Measurements from ENCODE around the gene NCAPD3. TPM values are rescaled to one million over a fixed set of nuclear protein-coding genes. Genes with fewer than 3 reads are reported as not detected.
A peak's percentile ranks its signal among the peaks of the same experiment; 100 is the strongest.

Gene NCAPD3
- total and polyA plus RNA-seq, 9 donors = 11.1 to 19.9 (median 15.4) TPM

DNA sequence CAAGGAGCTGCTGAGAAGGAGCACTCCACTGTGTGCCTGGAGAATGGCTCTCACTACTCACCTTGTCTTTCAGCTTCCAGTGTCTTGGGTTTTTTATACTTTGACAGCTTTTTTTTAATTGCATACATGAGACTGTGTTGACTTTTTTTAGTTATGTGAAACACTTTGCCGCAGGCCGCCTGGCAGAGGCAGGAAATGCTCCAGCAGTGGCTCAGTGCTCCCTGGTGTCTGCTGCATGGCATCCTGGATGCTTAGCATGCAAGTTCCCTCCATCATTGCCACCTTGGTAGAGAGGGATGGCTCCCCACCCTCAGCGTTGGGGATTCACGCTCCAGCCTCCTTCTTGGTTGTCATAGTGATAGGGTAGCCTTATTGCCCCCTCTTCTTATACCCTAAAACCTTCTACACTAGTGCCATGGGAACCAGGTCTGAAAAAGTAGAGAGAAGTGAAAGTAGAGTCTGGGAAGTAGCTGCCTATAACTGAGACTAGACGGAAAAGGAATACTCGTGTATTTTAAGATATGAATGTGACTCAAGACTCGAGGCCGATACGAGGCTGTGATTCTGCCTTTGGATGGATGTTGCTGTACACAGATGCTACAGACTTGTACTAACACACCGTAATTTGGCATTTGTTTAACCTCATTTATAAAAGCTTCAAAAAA lies 72.6 kb downstream of the NCAPD3 start:
- Histone ChIP-seq H3K4me3 (ENCODE audit: low read length) (no peak overlapping the region), H3K27me3 (ENCODE audit: control insufficient read depth, insufficient read depth, low read length) (no peaks in the 10 kb centered on the region), H3K9me3 (replicated peaks; ENCODE audit: control insufficient read depth, low read depth, low read length) (no peaks in the 10 kb centered on the region), H3K36me3 (ENCODE audit: control insufficient read depth, insufficient read depth, low read length) (peaks cover 83% of the 10 kb centered on the region), H3K4me1 (ENCODE audit: control insufficient read depth, insufficient read depth, low read length) (no peaks in the 10 kb centered on the region), H3K27ac (ENCODE audit: low read length) (no peak overlapping the region)
- no peak for DNase-seq
- 83% methylated on average over 2 of the region's 10 CpGs for WGBS (ENCODE audit: insufficient coverage)

DNA sequence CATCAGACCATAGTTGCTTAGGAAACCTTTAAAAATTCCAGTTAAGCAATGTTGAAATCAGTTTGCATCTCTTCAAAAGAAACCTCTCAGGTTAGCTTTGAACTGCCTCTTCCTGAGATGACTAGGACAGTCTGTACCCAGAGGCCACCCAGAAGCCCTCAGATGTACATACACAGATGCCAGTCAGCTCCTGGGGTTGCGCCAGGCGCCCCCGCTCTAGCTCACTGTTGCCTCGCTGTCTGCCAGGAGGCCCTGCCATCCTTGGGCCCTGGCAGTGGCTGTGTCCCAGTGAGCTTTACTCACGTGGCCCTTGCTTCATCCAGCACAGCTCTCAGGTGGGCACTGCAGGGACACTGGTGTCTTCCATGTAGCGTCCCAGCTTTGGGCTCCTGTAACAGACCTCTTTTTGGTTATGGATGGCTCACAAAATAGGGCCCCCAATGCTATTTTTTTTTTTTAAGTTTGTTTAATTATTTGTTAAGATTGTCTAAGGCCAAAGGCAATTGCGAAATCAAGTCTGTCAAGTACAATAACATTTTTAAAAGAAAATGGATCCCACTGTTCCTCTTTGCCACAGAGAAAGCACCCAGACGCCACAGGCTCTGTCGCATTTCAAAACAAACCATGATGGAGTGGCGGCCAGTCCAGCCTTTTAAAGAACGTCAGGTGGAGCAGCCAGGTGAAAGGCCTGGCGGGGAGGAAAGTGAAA lies 73.4 kb downstream of the NCAPD3 start:
- Histone ChIP-seq H3K27me3 (ENCODE audit: control insufficient read depth, insufficient read depth, low read length) (no peaks in the 10 kb centered on the region), H3K4me1 (ENCODE audit: control insufficient read depth, insufficient read depth, low read length) (no peaks in the 10 kb centered on the region), H3K27ac (ENCODE audit: low read length) (no peak overlapping the region), H3K9me3 (replicated peaks; ENCODE audit: control insufficient read depth, low read depth, low read length) (no peaks in the 10 kb centered on the region), H3K4me3 (ENCODE audit: low read length) (no peak overlapping the region), H3K36me3 (ENCODE audit: control insufficient read depth, insufficient read depth, low read length) (peaks cover 78% of the 10 kb centered on the region)
- 88% methylated on average over 7 of the region's 12 CpGs for WGBS (ENCODE audit: insufficient coverage)
- no peak for DNase-seq

DNA sequence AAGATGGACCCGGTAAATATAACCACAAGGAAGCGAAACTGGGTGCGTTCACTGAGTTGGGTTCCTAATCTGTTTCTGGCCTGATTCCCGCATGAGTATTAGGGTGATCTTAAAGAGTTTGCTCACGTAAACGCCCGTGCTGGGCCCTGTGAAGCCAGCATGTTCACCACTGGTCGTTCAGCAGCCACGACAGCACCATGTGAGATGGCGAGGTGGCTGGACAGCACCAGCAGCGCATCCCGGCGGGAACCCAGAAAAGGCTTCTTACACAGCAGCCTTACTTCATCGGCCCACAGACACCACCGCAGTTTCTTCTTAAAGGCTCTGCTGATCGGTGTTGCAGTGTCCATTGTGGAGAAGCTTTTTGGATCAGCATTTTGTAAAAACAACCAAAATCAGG lies 74.4 kb downstream of the NCAPD3 start:
- H3K27ac ChIP-seq (ENCODE audit: low read length) = no peak overlapping the region
- no peaks in the 10 kb centered on the region for H3K9me3 ChIP-seq (replicated peaks; ENCODE audit: control insufficient read depth, low read depth, low read length)
- no peaks in the 10 kb centered on the region for H3K27me3 ChIP-seq (ENCODE audit: control insufficient read depth, insufficient read depth, low read length)
- 85% methylated on average over 12 of the region's 16 CpGs for WGBS (ENCODE audit: insufficient coverage)
- no peak overlapping the region for H3K4me3 ChIP-seq (ENCODE audit: low read length)
- H3K36me3 ChIP-seq (ENCODE audit: control insufficient read depth, insufficient read depth, low read length) = peaks cover 74% of the 10 kb centered on the region
- no peak for DNase-seq
- H3K4me1 ChIP-seq (ENCODE audit: control insufficient read depth, insufficient read depth, low read length) = no peaks in the 10 kb centered on the region

DNA sequence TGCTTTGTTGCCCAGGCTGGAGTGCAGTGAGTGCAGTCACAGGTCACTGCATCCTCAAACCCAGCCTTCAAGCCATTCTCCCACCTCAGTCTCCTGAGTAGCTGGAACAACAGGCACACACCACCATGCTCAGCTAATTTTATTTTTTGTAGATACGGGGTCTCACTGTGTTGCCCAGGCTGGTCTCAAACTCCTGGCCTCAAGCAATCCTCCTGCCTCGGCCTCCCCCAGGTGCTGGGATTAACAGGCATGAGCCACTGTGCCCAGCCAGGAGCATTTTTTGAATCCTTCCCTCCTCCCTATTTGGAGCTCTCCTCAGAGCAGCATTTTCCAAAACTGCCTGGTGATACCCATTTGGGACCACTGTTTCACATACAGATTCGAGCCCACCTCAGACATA lies 77.2 kb downstream of the NCAPD3 start:
- peaks cover 66% of the 10 kb centered on the region for H3K36me3 ChIP-seq (ENCODE audit: control insufficient read depth, insufficient read depth, low read length)
- no peak overlapping the region for H3K27ac ChIP-seq (ENCODE audit: low read length)
- H3K4me1 ChIP-seq (ENCODE audit: control insufficient read depth, insufficient read depth, low read length) = no peaks in the 10 kb centered on the region
- H3K27me3 ChIP-seq (ENCODE audit: control insufficient read depth, insufficient read depth, low read length) = no peaks in the 10 kb centered on the region
- no peak for DNase-seq
- WGBS (ENCODE audit: insufficient coverage) = 100% methylated on average over 1 of the region's 3 CpGs
- no peaks in the 10 kb centered on the region for H3K9me3 ChIP-seq (replicated peaks; ENCODE audit: control insufficient read depth, low read depth, low read length)
- no peak overlapping the region for H3K4me3 ChIP-seq (ENCODE audit: low read length)

DNA sequence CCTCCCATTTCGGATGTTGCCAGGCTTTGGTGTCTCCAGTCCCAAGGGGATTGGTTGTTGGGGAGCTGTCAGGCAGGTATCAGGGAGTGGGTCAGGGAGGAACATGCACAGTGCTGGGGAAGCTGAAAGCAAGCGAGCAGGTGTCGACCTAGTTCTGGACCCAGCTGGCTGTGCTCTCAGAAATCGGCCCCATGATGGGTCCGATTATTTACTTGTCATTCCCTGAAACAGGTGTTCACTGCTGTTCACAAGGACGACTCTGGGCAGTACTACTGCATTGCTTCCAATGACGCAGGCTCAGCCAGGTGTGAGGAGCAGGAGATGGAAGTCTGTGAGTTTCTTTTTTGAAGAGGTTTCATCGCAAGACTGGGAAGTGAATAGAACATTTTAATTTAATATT lies 78.1 kb downstream of the NCAPD3 start:
- WGBS (ENCODE audit: insufficient coverage) = 79% methylated on average over 5 of the region's 8 CpGs
- H3K27ac ChIP-seq (ENCODE audit: low read length) = no peak overlapping the region
- no peaks in the 10 kb centered on the region for H3K4me1 ChIP-seq (ENCODE audit: control insufficient read depth, insufficient read depth, low read length)
- H3K27me3 ChIP-seq (ENCODE audit: control insufficient read depth, insufficient read depth, low read length) = no peaks in the 10 kb centered on the region
- peaks cover 66% of the 10 kb centered on the region for H3K36me3 ChIP-seq (ENCODE audit: control insufficient read depth, insufficient read depth, low read length)
- H3K4me3 ChIP-seq (ENCODE audit: low read length) = no peak overlapping the region
- DNase-seq = no peak
- H3K9me3 ChIP-seq (replicated peaks; ENCODE audit: control insufficient read depth, low read depth, low read length) = no peaks in the 10 kb centered on the region

DNA sequence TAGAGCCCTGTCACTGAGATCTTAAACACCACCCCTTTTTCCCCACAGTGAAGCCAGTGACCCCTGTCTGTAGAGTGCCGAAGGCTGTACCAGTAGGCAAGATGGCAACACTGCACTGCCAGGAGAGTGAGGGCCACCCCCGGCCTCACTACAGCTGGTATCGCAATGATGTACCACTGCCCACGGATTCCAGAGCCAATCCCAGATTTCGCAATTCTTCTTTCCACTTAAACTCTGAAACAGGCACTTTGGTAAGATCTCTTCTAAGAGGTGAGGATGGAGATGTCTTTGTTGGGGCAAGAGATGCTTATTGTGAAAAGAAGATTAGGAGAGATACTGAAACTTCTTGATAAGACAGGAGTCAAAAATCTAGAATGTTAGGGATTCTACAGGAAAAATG lies 79.0 kb downstream of the NCAPD3 start:
- 100% methylated on average over 1 of the region's 5 CpGs for WGBS (ENCODE audit: insufficient coverage)
- no peak overlapping the region for H3K4me3 ChIP-seq (ENCODE audit: low read length)
- no peaks in the 10 kb centered on the region for H3K27me3 ChIP-seq (ENCODE audit: control insufficient read depth, insufficient read depth, low read length)
- H3K4me1 ChIP-seq (ENCODE audit: control insufficient read depth, insufficient read depth, low read length) = no peaks in the 10 kb centered on the region
- no peak for DNase-seq
- H3K27ac ChIP-seq (ENCODE audit: low read length) = no peak overlapping the region
- peaks cover 62% of the 10 kb centered on the region for H3K36me3 ChIP-seq (ENCODE audit: control insufficient read depth, insufficient read depth, low read length)
- H3K9me3 ChIP-seq (replicated peaks; ENCODE audit: control insufficient read depth, low read depth, low read length) = no peaks in the 10 kb centered on the region

DNA sequence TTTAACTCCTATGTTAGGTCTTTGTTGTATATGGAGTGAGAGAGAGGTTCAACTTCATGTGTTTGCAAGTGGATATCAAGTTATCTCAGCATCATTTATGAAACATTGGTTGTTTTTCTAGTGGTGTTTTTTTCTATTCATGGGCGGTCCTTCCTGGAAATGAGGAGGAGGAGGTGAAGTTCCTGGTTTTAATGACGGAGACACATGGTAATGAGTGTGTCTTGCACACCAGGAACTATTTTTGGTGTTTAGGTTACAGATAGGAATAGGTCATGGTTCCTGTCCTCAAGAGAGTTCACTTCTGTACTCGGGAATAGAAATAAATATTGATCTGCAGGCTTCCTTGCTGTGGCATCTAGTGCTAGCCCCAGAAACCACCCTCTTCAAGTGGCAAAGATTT lies 80.0 kb downstream of the NCAPD3 start:
- H3K4me1 ChIP-seq (ENCODE audit: control insufficient read depth, insufficient read depth, low read length) = peaks cover 6% of the 10 kb centered on the region
- WGBS (ENCODE audit: insufficient coverage) = 83% methylated on average over 3 of the region's 3 CpGs
- no peak overlapping the region for H3K4me3 ChIP-seq (ENCODE audit: low read length)
- DNase-seq = no peak
- no peaks in the 10 kb centered on the region for H3K27me3 ChIP-seq (ENCODE audit: control insufficient read depth, insufficient read depth, low read length)
- no peaks in the 10 kb centered on the region for H3K9me3 ChIP-seq (replicated peaks; ENCODE audit: control insufficient read depth, low read depth, low read length)
- peaks cover 53% of the 10 kb centered on the region for H3K36me3 ChIP-seq (ENCODE audit: control insufficient read depth, insufficient read depth, low read length)
- H3K27ac ChIP-seq (ENCODE audit: low read length) = no peak overlapping the region

DNA sequence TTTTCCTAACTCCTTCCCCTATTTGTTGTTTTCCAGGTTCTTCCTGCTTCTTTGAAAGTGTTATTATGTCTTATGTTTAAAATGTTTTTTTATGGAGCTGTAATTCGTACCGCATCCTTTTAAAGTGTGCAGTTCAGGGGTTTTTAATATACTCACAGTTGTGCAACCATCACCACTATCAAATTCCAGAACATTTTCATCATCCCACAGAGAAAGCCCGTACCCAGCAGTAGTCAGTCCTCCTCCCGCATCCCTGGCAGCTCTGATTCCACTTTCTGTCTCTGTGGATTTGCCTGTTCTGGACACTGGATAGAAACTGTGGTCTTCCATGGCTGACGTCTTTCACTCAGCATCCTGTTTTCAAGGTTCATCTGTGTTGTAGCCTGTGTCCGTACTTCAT lies 81.2 kb downstream of the NCAPD3 start:
- no peak for DNase-seq
- H3K4me3 ChIP-seq (ENCODE audit: low read length) = no peak overlapping the region
- peaks cover 43% of the 10 kb centered on the region for H3K36me3 ChIP-seq (ENCODE audit: control insufficient read depth, insufficient read depth, low read length)
- H3K27ac ChIP-seq (ENCODE audit: low read length) = no peak overlapping the region
- H3K4me1 ChIP-seq (ENCODE audit: control insufficient read depth, insufficient read depth, low read length) = peaks cover 6% of the 10 kb centered on the region
- WGBS (ENCODE audit: insufficient coverage) = 95% methylated on average over 3 of the region's 6 CpGs
- no peaks in the 10 kb centered on the region for H3K27me3 ChIP-seq (ENCODE audit: control insufficient read depth, insufficient read depth, low read length)
- no peaks in the 10 kb centered on the region for H3K9me3 ChIP-seq (replicated peaks; ENCODE audit: control insufficient read depth, low read depth, low read length)

DNA sequence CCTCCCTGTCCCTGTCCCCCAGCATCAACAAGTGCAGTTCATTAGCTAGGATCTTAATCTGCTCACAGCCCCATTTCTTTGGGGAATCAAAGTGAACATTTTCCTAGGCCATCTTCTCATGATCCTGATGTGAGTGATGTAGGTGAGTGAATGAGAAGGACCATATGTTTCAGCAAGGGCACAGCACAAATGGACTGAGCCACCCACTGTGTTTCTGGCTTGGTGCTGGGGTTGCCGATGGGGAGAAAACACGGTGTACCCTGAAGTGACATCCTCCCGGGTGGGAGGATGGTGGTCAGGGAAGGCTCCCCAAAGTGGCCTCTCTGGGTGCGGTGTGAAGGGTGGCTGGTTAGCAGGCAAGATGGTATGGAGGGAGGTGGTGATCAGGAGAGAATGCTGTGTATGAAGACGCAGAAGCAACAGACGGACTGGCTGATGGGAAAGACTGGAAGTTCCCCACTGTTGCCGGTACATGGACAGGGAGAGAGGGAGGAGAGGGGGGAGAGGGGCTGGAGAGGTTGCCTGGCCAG lies 82.7 kb downstream of the NCAPD3 start:
- DNase-seq = no peak
- WGBS (ENCODE audit: insufficient coverage) = 94% methylated on average over 7 of the region's 7 CpGs
- no peak overlapping the region for H3K4me3 ChIP-seq (ENCODE audit: low read length)
- H3K36me3 ChIP-seq (ENCODE audit: control insufficient read depth, insufficient read depth, low read length) = peaks cover 34% of the 10 kb centered on the region
- H3K4me1 ChIP-seq (ENCODE audit: control insufficient read depth, insufficient read depth, low read length) = peaks cover 6% of the 10 kb centered on the region
- H3K27me3 ChIP-seq (ENCODE audit: control insufficient read depth, insufficient read depth, low read length) = no peaks in the 10 kb centered on the region
- H3K9me3 ChIP-seq (replicated peaks; ENCODE audit: control insufficient read depth, low read depth, low read length) = no peaks in the 10 kb centered on the region
- H3K27ac ChIP-seq (ENCODE audit: low read length) = no peak overlapping the region

DNA sequence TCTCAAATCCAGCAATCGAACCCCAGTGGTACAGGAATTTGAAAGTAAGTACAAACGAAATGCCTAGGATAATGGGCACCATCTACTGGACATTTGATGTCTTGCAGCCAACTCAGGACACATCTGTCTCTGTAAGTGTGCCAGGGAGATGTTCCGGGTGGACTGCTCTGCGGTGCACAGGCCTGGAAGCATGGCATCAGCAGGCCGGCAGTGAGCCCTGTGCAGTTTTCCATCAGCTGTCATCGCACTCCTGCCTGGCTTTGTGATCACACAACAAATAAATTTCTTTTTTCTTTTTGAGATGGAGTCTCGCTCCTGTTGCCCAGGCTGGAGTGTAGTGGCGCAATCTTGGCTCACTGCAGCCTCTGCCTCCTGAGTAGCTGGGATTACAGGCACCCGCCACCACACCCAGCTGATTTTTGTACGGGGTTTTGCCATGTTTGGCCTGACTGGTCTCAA lies 83.9 kb downstream of the NCAPD3 start:
- 49% methylated on average over 7 of the region's 10 CpGs for WGBS (ENCODE audit: insufficient coverage)
- H3K4me3 ChIP-seq (ENCODE audit: low read length) = no peak overlapping the region

More for the DNA sequence above, 83.9 kb downstream of the NCAPD3 start:
- no peaks in the 10 kb centered on the region for H3K27me3 ChIP-seq (ENCODE audit: control insufficient read depth, insufficient read depth, low read length)
- DNase-seq = peak; percentile 93
- H3K27ac ChIP-seq (ENCODE audit: low read length) = peak overlapping the region; percentile 63
- no peaks in the 10 kb centered on the region for H3K9me3 ChIP-seq (replicated peaks; ENCODE audit: control insufficient read depth, low read depth, low read length)
- H3K4me1 ChIP-seq (ENCODE audit: control insufficient read depth, insufficient read depth, low read length) = peaks cover 6% of the 10 kb centered on the region
- H3K36me3 ChIP-seq (ENCODE audit: control insufficient read depth, insufficient read depth, low read length) = peaks cover 31% of the 10 kb centered on the region

All from muscle of leg (tissue), 11 donors.